NCI-H1417 treated with DMSO at 0.1 percent for 48 hours (cell line): ENCODE data around the gene VTA1.
"Not testable (repeated sequence)": the region's sequence is repeated elsewhere in the genome, so short reads cannot be mapped to it uniquely, and the experiment has no call there.

Source experiments
- DNase-seq: peaks from one replicate; lab custom pipeline; 2025; lab: John Stamatoyannopoulos, UW

Gene VTA1

GRCh38 chr6:142171351-142171750, 24.3 kb downstream of the VTA1 start:
- DNase-seq, result no peak

GRCh38 chr6:142172758-142173157, 25.7 kb downstream of the VTA1 start:
- DNase-seq, result no peak

- DNase-seq, result no peak
Measured at GRCh38 chr6:142173980-142174379, 26.9 kb downstream of the VTA1 start.

GRCh38 chr6:142174703-142175102, 27.6 kb downstream of the VTA1 start:
- no peak for DNase-seq

GRCh38 chr6:142178129-142178528, 31.1 kb downstream of the VTA1 start:
- no peak for DNase-seq

- DNase-seq, result no peak
Measured at GRCh38 chr6:142182004-142182403, 34.9 kb downstream of the VTA1 start.

- DNase-seq, result no peak
Measured at GRCh38 chr6:142183351-142183750, 36.3 kb downstream of the VTA1 start.

GRCh38 chr6:142184307-142184706, 37.2 kb downstream of the VTA1 start:
- DNase-seq, result no peak

- no peak for DNase-seq
Measured at GRCh38 chr6:142185641-142186040, 38.6 kb downstream of the VTA1 start.

GRCh38 chr6:142187209-142187608, 40.1 kb downstream of the VTA1 start:
- no peak for DNase-seq

GRCh38 chr6:142188341-142188740, 41.3 kb downstream of the VTA1 start:
- not testable (repeated sequence) for DNase-seq

- no peak for DNase-seq
Measured at GRCh38 chr6:142189057-142189456, 42.0 kb downstream of the VTA1 start.

GRCh38 chr6:142192343-142192742, 45.3 kb downstream of the VTA1 start:
- DNase-seq, result no peak

GRCh38 chr6:142193621-142194020, 46.6 kb downstream of the VTA1 start:
- no peak for DNase-seq

- DNase-seq, result no peak
Measured at GRCh38 chr6:142195862-142196541, 48.9 kb downstream of the VTA1 start.

- DNase-seq, result no peak
Measured at GRCh38 chr6:142200846-142201628, 54.0 kb downstream of the VTA1 start.

GRCh38 chr6:142207265-142207877, 60.3 kb downstream of the VTA1 start:
- DNase-seq, result no peak

GRCh38 chr6:142210606-142211005, 63.5 kb downstream of the VTA1 start:
- DNase-seq, result no peak

- DNase-seq, result no peak
Measured at GRCh38 chr6:142213402-142213801, 66.3 kb downstream of the VTA1 start.

GRCh38 chr6:142218446-142218845, 71.4 kb downstream of the VTA1 start:
- DNase-seq, result no peak

GRCh38 chr6:142222022-142222421, 75.0 kb downstream of the VTA1 start:
- no peak for DNase-seq

- no peak for DNase-seq
Measured at GRCh38 chr6:142223938-142224337, 76.9 kb downstream of the VTA1 start.

GRCh38 chr6:142225115-142225514, 78.1 kb downstream of the VTA1 start:
- DNase-seq, result no peak
